ENCODE measurements around the gene KCNQ1. TPM values are rescaled to one million over a fixed set of nuclear protein-coding genes. Genes with fewer than 3 reads are reported as not detected.

The KCNQ1 gene
- total RNA-seq, 4 donors from 2014 or later = 5.6 to 46.8 (median 24.6) TPM

DNA sequence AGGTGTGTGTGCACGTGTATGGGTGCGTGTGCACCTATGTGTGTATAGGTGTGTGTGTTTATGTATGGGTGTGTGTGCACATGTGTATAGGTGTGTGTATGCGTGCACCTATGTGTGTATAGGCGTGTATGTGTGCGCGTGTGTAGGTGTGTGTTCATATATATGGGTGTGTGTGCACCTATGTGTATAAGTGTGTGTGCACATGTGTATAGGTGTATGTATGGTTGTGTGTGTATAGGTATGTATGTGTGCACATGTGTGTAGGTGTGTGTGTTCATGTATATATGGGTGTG, 26.9 kb downstream of the KCNQ1 start:
- WGBS, 2 donors (ENCODE audit: low coverage in 1 of 2) = 87 to 90% methylated on average over 3 to 6 of the region's 6 CpGs
- H3K36me3 ChIP-seq = no peaks in the 10 kb centered on the region
- no peak for TF ChIP-seq EP300 (IDR thresholded peaks at IDR 0.05; ENCODE audit: low read depth)
- TF ChIP-seq POLR2AphosphoS5 (IDR thresholded peaks at IDR 0.05) = no peak
- no peak for TF ChIP-seq POLR2A (IDR thresholded peaks at IDR 0.05)
- TF ChIP-seq, protein P1, sequence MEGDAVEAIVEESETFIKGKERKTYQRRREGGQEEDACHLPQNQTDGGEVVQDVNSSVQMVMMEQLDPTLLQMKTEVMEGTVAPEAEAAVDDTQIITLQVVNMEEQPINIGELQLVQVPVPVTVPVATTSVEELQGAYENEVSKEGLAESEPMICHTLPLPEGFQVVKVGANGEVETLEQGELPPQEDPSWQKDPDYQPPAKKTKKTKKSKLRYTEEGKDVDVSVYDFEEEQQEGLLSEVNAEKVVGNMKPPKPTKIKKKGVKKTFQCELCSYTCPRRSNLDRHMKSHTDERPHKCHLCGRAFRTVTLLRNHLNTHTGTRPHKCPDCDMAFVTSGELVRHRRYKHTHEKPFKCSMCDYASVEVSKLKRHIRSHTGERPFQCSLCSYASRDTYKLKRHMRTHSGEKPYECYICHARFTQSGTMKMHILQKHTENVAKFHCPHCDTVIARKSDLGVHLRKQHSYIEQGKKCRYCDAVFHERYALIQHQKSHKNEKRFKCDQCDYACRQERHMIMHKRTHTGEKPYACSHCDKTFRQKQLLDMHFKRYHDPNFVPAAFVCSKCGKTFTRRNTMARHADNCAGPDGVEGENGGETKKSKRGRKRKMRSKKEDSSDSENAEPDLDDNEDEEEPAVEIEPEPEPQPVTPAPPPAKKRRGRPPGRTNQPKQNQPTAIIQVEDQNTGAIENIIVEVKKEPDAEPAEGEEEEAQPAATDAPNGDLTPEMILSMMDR (IDR thresholded peaks at IDR 0.05) = no peak
- no peak for DNase-seq
- intact Hi-C loops (cut with DNase I; ENCODE audit: low total_unique reads) = no loop called here
- H3K9me3 ChIP-seq = no peaks in the 10 kb centered on the region
- H3K4me1 ChIP-seq = peaks cover 0 to 6% (median 4%) of the 10 kb centered on the region in 4 donors
- no peak overlapping the region for H3K4me3 ChIP-seq
- no peaks in the 10 kb centered on the region for H3K27me3 ChIP-seq
- H3K27ac ChIP-seq = no peak overlapping the region
- in situ Hi-C loops (cut with MboI; ENCODE audit: low pct_ligation_motif_present in 1 of 4, low pct_unique_long_range_greater_than_20kb in 1 of 4, low sequenced_read_pairs in 3 of 4) = no loop called here

- H3K27ac ChIP-seq = no peak overlapping the region
- H3K4me1 ChIP-seq = peaks cover 0 to 4% (median 1%) of the 10 kb centered on the region in 4 donors
- no peak for TF ChIP-seq POLR2A (IDR thresholded peaks at IDR 0.05)
- no peak for TF ChIP-seq POLR2AphosphoS5 (IDR thresholded peaks at IDR 0.05)
- TF ChIP-seq, protein P1 (IDR thresholded peaks at IDR 0.05) = no peak
- no peak for TF ChIP-seq EP300 (IDR thresholded peaks at IDR 0.05; ENCODE audit: low read depth)
- no peaks in the 10 kb centered on the region for H3K36me3 ChIP-seq
- 0 to 78% methylated on average over 1 to 7 of the region's 8 CpGs for WGBS, 2 donors (ENCODE audit: low coverage in 1 of 2)
- in situ Hi-C loops (cut with MboI; ENCODE audit: low pct_ligation_motif_present in 1 of 4, low pct_unique_long_range_greater_than_20kb in 1 of 4, low sequenced_read_pairs in 3 of 4) (no loop called here), intact Hi-C loops (cut with DNase I; ENCODE audit: low total_unique reads) (no loop called here)
- no peaks in the 10 kb centered on the region for H3K27me3 ChIP-seq
- DNase-seq = no peak
- no peak overlapping the region for H3K4me3 ChIP-seq
- no peaks in the 10 kb centered on the region for H3K9me3 ChIP-seq
These were observed 27.8 kb downstream of the KCNQ1 start for GRCh38 chr11:2472428-2473186.

GRCh38 chr11:2473361-2474058, 28.7 kb downstream of the KCNQ1 start:
- Histone ChIP-seq H3K27me3 (no peaks in the 10 kb centered on the region), H3K4me1 (peaks cover 0 to 4% (median 1%) of the 10 kb centered on the region in 4 donors), H3K27ac (peak overlapping the region in 1 of 4 donors; percentile 12), H3K9me3 (no peaks in the 10 kb centered on the region), H3K4me3 (no peak overlapping the region), H3K36me3 (no peaks in the 10 kb centered on the region)
- intact Hi-C loops (cut with DNase I; ENCODE audit: low total_unique reads) (no loop called here), in situ Hi-C loops (cut with MboI; ENCODE audit: low pct_ligation_motif_present in 1 of 4, low pct_unique_long_range_greater_than_20kb in 1 of 4, low sequenced_read_pairs in 3 of 4) (no loop called here)
- DNase-seq = no peak
- TF ChIP-seq EP300 (IDR thresholded peaks at IDR 0.05; ENCODE audit: low read depth) = no peak
- TF ChIP-seq, protein P1 (IDR thresholded peaks at IDR 0.05) = no peak
- WGBS, 2 donors (ENCODE audit: low coverage in 1 of 2) = 90% methylated on average over 24 of the region's 27 CpGs; no CpG with 5 or more reads in 1 of the 2 donors

- peak; percentile 75 for DNase-seq
- Histone ChIP-seq H3K27ac (peak overlapping the region in 1 of 4 donors; percentile 12), H3K4me1 (peaks cover 0 to 4% (median 1%) of the 10 kb centered on the region in 4 donors), H3K9me3 (no peaks in the 10 kb centered on the region), H3K36me3 (no peaks in the 10 kb centered on the region), H3K27me3 (no peaks in the 10 kb centered on the region), H3K4me3 (no peak overlapping the region)
- intact Hi-C loops (cut with DNase I; ENCODE audit: low total_unique reads) (no loop called here), in situ Hi-C loops (cut with MboI; ENCODE audit: low pct_ligation_motif_present in 1 of 4, low pct_unique_long_range_greater_than_20kb in 1 of 4, low sequenced_read_pairs in 3 of 4) (no loop called here)
- no peak for TF ChIP-seq POLR2AphosphoS5 (IDR thresholded peaks at IDR 0.05)
- TF ChIP-seq, protein P1 (IDR thresholded peaks at IDR 0.05) = no peak
- no peak for TF ChIP-seq POLR2A (IDR thresholded peaks at IDR 0.05)
- WGBS, 2 donors (ENCODE audit: low coverage in 1 of 2) = 65 to 73% methylated on average over 4 to 18 of the region's 19 CpGs
These were observed 29.5 kb downstream of the KCNQ1 start for GRCh38 chr11:2474059-2474901.
